Measurements from ENCODE around the gene RASSF5.

DNA sequence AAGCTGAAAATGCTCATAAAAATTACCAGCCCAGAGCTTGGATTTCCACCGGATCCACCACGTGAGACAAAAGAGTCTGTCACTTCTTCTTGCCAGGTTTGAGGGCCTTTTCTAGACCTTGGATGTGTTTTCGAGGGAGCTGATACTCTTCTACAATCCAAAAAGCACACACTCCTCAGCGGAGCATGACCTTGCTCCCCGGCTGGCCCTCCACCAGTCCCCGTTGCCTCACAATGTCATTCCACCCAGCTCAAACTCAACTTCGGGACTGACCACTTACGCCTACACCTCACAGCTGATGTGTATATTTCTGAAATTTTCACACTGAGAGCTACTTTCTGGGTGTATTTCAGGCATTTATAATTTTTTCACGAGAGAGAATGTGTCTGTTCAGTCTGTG is 84.4 kb downstream of the RASSF5 start:
- TF ChIP-seq, protein P1, sequence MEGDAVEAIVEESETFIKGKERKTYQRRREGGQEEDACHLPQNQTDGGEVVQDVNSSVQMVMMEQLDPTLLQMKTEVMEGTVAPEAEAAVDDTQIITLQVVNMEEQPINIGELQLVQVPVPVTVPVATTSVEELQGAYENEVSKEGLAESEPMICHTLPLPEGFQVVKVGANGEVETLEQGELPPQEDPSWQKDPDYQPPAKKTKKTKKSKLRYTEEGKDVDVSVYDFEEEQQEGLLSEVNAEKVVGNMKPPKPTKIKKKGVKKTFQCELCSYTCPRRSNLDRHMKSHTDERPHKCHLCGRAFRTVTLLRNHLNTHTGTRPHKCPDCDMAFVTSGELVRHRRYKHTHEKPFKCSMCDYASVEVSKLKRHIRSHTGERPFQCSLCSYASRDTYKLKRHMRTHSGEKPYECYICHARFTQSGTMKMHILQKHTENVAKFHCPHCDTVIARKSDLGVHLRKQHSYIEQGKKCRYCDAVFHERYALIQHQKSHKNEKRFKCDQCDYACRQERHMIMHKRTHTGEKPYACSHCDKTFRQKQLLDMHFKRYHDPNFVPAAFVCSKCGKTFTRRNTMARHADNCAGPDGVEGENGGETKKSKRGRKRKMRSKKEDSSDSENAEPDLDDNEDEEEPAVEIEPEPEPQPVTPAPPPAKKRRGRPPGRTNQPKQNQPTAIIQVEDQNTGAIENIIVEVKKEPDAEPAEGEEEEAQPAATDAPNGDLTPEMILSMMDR (IDR thresholded peaks at IDR 0.05; ENCODE audit: poor library complexity): no peak
- TF ChIP-seq EZH2 (IDR thresholded peaks at IDR 0.05; ENCODE audit: borderline replicate concordance): no peak
- no peak for TF ChIP-seq EZH2phosphoT487 (IDR thresholded peaks at IDR 0.05; ENCODE audit: low read depth, severe bottlenecking, unreplicated experiment)

Measured in hepatocyte (in vitro differentiated cells).